Stimulated activated CD8-positive, alpha-beta memory T cell treated with anti-CD3 and anti-CD28 coated beads, Interleukin-12 subunit alpha, Interleukin-12 subunit beta, amount 100 ng/mL, for 24 hours (primary cell): ENCODE measurements around the gene MIF.
"Not testable (repeated sequence)": the region's sequence is repeated elsewhere in the genome, so short reads cannot be mapped to it uniquely, and the experiment has no call there.

ENCODE experiments used
- DNase-seq: peaks from one replicate; pipeline ENCODE4 v3.0.0-alpha.2; 2020; ENCODE audit errors: extremely low read depth

Gene MIF

GRCh38 chr22:23893945-23894709 lies at the start of gene MIF:
Gene MIF (plus strand): TSS chr22:23894383. CDS start chr22:23894475, 92 bp downstream.
- DNase-seq: peak; percentile 86

GRCh38 chr22:23844739-23845202 lies 49.4 kb upstream of the MIF start:
- DNase-seq: no peak

- DNase-seq: no peak
These were observed 48.7 kb upstream of the MIF start for GRCh38 chr22:23845265-23846080.

- no peak for DNase-seq
These were observed 48.1 kb upstream of the MIF start for GRCh38 chr22:23846081-23846469.

GRCh38 chr22:23847310-23847920 lies 46.8 kb upstream of the MIF start:
- no peak for DNase-seq

- no peak for DNase-seq
These were observed 46.0 kb upstream of the MIF start for GRCh38 chr22:23847991-23848864.

- DNase-seq: peak; percentile 60
These were observed 44.9 kb upstream of the MIF start for GRCh38 chr22:23849009-23850006.

- no peak for DNase-seq
These were observed 44.0 kb upstream of the MIF start for GRCh38 chr22:23850136-23850611.

- DNase-seq: no peak
These were observed 37.2 kb upstream of the MIF start for GRCh38 chr22:23856721-23857605.

- DNase-seq: peak; percentile 95
These were observed 36.3 kb upstream of the MIF start, which contains the start of gene SLC2A11 for GRCh38 chr22:23857606-23858483. Gene SLC2A11 (plus strand): TSS chr22:23857875. CDS start chr22:23858000, 125 bp downstream.

- no peak for DNase-seq
These were observed 35.7 kb upstream of the MIF start for GRCh38 chr22:23858484-23858815.

- DNase-seq: no peak
These were observed 35.0 kb upstream of the MIF start for GRCh38 chr22:23859201-23859600.

- DNase-seq: not testable (repeated sequence)
These were observed 34.0 kb upstream of the MIF start for GRCh38 chr22:23860187-23860586.

- no peak for DNase-seq
These were observed 32.1 kb upstream of the MIF start for GRCh38 chr22:23862103-23862502.

- DNase-seq: not testable (repeated sequence)
These were observed 29.6 kb upstream of the MIF start for GRCh38 chr22:23864499-23865154.

GRCh38 chr22:23868580-23868979 lies 25.6 kb upstream of the MIF start:
- DNase-seq: no peak

GRCh38 chr22:23874871-23875270 lies 19.3 kb upstream of the MIF start:
- DNase-seq: no peak
